SK-N-MC (cell line): Measurements from ENCODE around the gene NKD2.

Source experiments
- DNase-seq: peaks from one replicate; pipeline ENCODE4 v3.0.0-alpha.2; 2011; ENCODE audit warnings: low read depth, low spot score
- H3K27ac ChIP-seq: fragments of 200-600 bp; sonication (generic); 2 replicates; pipeline ENCODE4 v1.5.1; 2016; ENCODE audit warnings: mixed run types
- H3K36me3 ChIP-seq: fragments of 200-600 bp; sonication (generic); 2 replicates; pipeline ENCODE4 v1.6.1; 2017; ENCODE audit warnings: antibody characterized with exemption, low read length, mixed read lengths; ENCODE audit not compliant: insufficient read depth
- H3K4me3 ChIP-seq: fragments of 200-600 bp; sonication (generic); 2 replicates; pipeline ENCODE4 v1.5.1; 2016
- H3K9ac ChIP-seq: fragments of 200-600 bp; sonication (generic); 2 replicates; pipeline ENCODE4 v1.8.0; 2017; ENCODE audit warnings: mixed run types, mixed read lengths; ENCODE audit not compliant: insufficient read length
- H3K9me3 ChIP-seq: fragments of 200-600 bp; sonication (generic); 2 replicates; pipeline ENCODE4 v1.6.1; 2017; ENCODE audit warnings: low read depth, mild to moderate bottlenecking, antibody characterized with exemption, low read length, moderate library complexity, mixed read lengths
- EZH2 ChIP-seq: fragments of 200-600 bp; sonication (generic); IDR thresholded peaks from one replicate; pipeline ENCODE4 v1.6.1; 2017; ENCODE audit warnings: antibody characterized with exemption
- FOXP2 ChIP-seq: optimal IDR thresholded peaks from 2 replicates; pipeline ENCODE3; 2011; ENCODE audit warnings: mild to moderate bottlenecking, moderate library complexity; ENCODE audit not compliant: insufficient read depth; ENCODE audit errors: extremely low read length, control extremely low read depth
- POLR2AphosphoS5 ChIP-seq: IDR thresholded peaks from 2 replicates; pipeline ENCODE4 v1.6.1; 2012; ENCODE audit warnings: mild to moderate bottlenecking, low read depth, low read length, borderline replicate concordance

The NKD2 gene

GRCh38 chr5:1068895-1069719 lies 60.5 kb downstream of the NKD2 start:
- no peak for TF ChIP-seq FOXP2
- no peak for TF ChIP-seq POLR2AphosphoS5
- TF ChIP-seq EZH2: no peak
- no peak for DNase-seq
- H3K36me3 ChIP-seq: no peaks in the 10 kb centered on the region; the same call in 1 of the 2 replicates
- no peak overlapping the region for H3K9ac ChIP-seq
- H3K4me3 ChIP-seq: no peak overlapping the region
- H3K27ac ChIP-seq: no peak overlapping the region
- no peaks in the 10 kb centered on the region for H3K9me3 ChIP-seq

GRCh38 chr5:1069720-1070088 lies 61.1 kb downstream of the NKD2 start:
- Histone ChIP-seq H3K4me3 (no peak overlapping the region), H3K9me3 (no peaks in the 10 kb centered on the region), H3K27ac (no peak overlapping the region), H3K36me3 (no peaks in the 10 kb centered on the region; the same call in 1 of the 2 replicates), H3K9ac (no peak overlapping the region)
- DNase-seq: no peak
- TF ChIP-seq FOXP2 (no peak), EZH2 (no peak), POLR2AphosphoS5 (no peak)

- Histone ChIP-seq H3K9me3 (no peaks in the 10 kb centered on the region), H3K9ac (no peak overlapping the region), H3K27ac (no peak overlapping the region), H3K36me3 (no peaks in the 10 kb centered on the region; the same call in 1 of the 2 replicates), H3K4me3 (no peak overlapping the region)
- no peak for TF ChIP-seq FOXP2
- no peak for TF ChIP-seq EZH2
- TF ChIP-seq POLR2AphosphoS5: no peak
- no peak for DNase-seq
Measured at GRCh38 chr5:1073239-1074102, 64.9 kb downstream of the NKD2 start.

DNA sequence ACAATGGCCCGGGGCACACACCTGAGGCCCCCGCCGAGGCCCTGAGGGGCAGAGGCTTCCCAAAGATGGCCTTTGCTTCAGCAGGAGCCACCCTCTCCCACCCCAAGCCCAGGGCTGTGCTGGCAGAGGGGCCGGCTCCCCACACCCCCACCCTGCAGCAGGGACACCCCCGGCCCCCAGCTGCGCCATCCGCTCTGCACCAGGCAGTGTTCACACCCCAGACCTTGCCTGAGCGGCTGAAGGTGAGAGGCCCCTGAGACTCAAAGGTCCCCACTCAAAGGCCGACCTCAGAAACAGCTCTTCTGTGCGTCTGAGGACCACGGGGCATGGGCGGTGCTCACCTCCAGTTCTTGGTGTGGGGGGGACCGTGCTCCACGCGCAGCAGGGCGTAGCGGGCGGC lies 65.6 kb downstream of the NKD2 start:
- no peaks in the 10 kb centered on the region for H3K9me3 ChIP-seq
- H3K9ac ChIP-seq: no peak overlapping the region
- H3K36me3 ChIP-seq: no peaks in the 10 kb centered on the region; the same call in 1 of the 2 replicates
- TF ChIP-seq POLR2AphosphoS5 (no peak), EZH2 (no peak), FOXP2 (no peak)
- no peak for DNase-seq
- H3K27ac ChIP-seq: no peak overlapping the region
- H3K4me3 ChIP-seq: no peak overlapping the region

- TF ChIP-seq FOXP2 (no peak), EZH2 (no peak), POLR2AphosphoS5 (no peak)
- DNase-seq: no peak
- Histone ChIP-seq H3K4me3 (no peak overlapping the region), H3K27ac (no peak overlapping the region), H3K9me3 (no peaks in the 10 kb centered on the region), H3K36me3 (no peaks in the 10 kb centered on the region; the same call in 1 of the 2 replicates), H3K9ac (no peak overlapping the region)
Measured at GRCh38 chr5:1074816-1075554, 66.4 kb downstream of the NKD2 start.

- Histone ChIP-seq H3K9me3 (no peaks in the 10 kb centered on the region), H3K9ac (no peak overlapping the region), H3K4me3 (no peak overlapping the region), H3K36me3 (no peaks in the 10 kb centered on the region; the same call in 1 of the 2 replicates), H3K27ac (no peak overlapping the region)
- no peak for DNase-seq
- TF ChIP-seq POLR2AphosphoS5: no peak
- TF ChIP-seq FOXP2: no peak
- no peak for TF ChIP-seq EZH2
Measured at GRCh38 chr5:1075555-1075881, 66.9 kb downstream of the NKD2 start.

DNA sequence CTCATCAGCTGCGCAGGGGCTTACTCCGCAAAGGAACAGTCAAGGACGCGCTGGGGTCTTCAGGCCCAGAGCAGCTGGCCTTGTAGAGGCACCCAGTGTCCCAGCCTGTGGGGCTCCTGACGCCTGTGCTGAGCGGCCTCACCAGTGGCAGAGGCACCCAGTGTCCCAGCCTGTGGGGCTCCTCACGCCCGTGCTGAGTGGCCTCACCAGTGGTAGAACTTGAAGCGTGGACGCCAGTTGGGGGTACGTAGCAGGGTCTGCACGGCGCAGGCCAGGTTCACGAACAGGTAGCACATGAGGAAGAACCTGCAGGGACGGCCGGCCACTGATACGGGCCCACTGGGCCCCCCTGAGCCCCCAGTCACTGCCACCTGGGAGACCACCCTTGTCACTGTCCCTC lies 67.3 kb downstream of the NKD2 start:
- no peak for DNase-seq
- TF ChIP-seq POLR2AphosphoS5: no peak
- TF ChIP-seq EZH2: no peak
- TF ChIP-seq FOXP2: no peak
- Histone ChIP-seq H3K9ac (no peak overlapping the region), H3K9me3 (no peaks in the 10 kb centered on the region), H3K4me3 (no peak overlapping the region), H3K27ac (no peak overlapping the region), H3K36me3 (no peaks in the 10 kb centered on the region; the same call in 1 of the 2 replicates)

- TF ChIP-seq FOXP2 (no peak), POLR2AphosphoS5 (no peak), EZH2 (no peak)
- Histone ChIP-seq H3K9ac (no peak overlapping the region), H3K4me3 (no peak overlapping the region), H3K9me3 (no peaks in the 10 kb centered on the region), H3K36me3 (no peaks in the 10 kb centered on the region; the same call in 1 of the 2 replicates), H3K27ac (no peak overlapping the region)
- no peak for DNase-seq
Measured at GRCh38 chr5:1076406-1076805, 67.8 kb downstream of the NKD2 start.
